Kidney glomerular epithelial cell (primary cell): ENCODE data around the gene PSMC5.
"Not testable (repeated sequence)": the region's sequence is repeated elsewhere in the genome, so short reads cannot be mapped to it uniquely, and the experiment has no call there.

ENCODE experiments used
- DNase-seq: peaks from one replicate; lab custom pipeline; 2025; lab: John Stamatoyannopoulos, UW

PSMC5 gene

DNA sequence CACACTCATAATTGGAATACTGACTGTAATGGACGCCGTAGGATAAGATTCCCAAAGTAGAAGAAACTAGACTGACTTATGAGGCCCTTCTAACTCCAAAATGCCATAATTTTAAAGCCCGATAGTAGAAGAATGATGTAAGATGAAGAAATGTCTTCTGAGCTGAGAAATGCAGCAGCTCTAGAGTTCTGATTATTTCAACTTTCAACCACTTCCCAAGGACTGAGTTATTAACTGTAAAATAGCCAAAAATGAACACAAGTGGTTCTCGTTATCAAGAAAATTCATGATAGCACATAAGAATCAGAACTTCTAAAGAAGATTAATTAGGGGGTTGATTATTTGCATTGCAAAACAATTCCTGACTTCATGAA is 43.0 kb downstream of the PSMC5 start:
- not testable (repeated sequence) for DNase-seq

DNA sequence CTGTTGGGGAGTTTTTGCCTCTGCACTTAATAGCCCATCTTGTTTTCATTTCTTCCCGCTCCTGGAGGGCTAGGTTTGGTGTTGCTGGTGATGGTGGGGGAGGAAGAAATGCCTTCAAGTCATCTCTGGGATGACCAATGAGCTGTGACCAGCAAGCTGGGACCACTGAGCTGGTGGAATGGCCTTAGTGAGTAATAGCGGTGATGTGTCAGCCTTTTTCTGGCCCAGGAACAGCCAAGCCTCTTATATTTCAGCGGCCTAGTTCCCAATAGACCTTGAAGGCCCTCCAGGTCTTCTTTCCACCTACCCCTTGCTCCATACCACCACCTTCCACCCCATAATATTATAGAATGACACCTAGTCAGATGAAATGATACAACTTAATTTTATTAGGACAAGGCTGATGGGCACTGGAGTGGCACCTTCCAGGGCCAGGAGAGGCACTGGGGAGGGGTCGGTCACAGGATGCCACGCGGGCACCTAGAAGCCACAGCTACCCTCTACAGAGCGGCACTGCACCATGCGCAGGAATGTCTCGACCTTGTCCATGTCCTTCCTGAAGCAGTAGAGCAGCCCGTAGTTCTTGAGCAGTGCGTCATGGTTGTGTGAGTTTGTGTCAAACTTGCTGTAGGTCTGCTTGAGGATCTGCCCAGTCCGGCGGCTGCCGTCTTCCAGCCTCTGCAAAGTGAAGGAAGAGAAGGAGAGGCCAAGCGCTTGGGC is 44.6 kb downstream of the PSMC5 start:
- DNase-seq = peak; percentile 48

DNA sequence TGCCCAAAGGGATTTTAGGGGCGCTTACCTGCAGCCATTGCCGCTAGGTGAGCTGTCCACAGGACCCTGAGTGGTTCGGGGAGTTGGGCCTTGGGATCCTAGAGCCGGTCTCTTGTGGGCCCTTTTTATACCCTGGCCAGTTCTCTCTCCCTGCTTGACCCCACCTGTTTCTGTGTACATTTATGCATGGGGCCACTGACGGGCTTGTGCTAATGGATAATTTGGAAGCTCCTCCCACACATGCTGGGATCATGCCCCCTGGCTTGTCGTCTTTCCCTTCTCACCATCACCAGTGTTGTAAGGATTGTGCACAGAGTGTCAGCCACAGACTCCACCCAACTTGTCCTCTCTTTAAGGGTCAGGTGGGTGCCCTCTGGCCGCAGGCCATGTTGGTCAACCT is 46.3 kb downstream of the PSMC5 start, which contains the start of gene CSH2:
CSH2 (minus strand) TSS at position 101 of the 400 bp plus-strand sequence; CDS start at position 38, 63 bp downstream.
- DNase-seq = not testable (repeated sequence)

DNA sequence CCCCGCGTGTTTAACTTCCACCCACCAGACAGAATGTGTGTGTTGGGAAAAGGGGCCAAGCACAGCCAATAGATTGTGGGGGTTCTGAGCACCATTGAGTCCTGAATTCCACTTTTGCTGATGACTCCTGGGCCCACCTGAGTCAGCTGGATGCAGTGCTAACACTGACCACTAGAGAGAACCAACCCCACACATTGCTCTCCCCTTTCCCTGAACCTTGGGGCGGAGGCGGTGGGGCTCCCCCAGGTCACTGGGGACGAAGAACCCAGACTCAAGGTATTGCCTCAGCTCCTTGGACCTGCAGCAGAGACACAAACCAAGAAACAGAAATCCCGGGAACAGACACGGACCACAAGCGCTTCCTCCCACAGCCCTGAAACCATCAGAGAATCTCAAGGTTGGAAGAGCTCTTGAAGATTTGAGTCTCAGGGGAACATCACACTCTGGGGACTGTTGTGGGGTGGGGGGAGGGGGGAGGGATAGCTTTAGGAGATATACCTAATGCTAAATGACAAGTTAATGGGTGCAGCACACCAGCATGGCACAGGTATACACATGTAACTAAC is 46.9 kb downstream of the PSMC5 start:
- not testable (repeated sequence) for DNase-seq

DNA sequence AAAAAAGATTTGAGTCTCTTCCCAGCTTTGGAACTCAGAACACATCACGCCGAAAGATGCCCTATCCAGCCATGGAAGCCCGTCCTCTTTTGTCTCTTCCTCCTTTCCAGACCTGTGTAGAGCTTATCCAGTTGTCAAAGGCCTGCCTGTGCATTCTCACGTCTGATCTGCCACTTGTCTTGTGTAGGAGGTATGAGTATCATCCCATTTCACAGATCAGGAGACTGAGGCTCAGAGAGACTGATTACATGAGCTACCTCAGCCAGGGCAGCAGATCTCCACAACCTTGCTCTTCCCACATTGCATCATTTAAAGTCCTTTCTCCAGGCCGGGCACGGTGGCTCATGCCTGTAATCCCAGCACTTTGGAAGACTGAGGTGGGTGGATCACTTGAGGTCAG is 47.5 kb downstream of the PSMC5 start:
- not testable (repeated sequence) for DNase-seq

DNA sequence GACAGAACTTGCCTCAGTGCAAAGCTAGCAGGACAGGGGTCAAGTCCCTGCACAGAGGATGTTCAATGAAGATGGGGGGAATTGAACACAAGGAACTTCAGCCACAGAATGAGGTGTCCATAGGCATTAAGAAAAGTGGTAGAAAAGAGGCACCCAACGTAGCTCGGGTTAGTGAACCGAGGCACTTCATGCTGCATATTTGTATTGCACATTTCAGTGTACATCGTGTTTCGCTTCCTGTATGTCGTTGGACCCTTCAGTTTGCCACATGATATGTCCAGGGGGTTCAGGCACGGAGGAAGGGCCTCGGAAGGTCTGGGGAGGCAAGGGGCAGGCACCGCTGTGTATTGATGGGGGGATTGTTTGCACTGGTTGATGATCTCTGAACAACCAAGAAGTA is 51.2 kb downstream of the PSMC5 start:
- not testable (repeated sequence) for DNase-seq

DNA sequence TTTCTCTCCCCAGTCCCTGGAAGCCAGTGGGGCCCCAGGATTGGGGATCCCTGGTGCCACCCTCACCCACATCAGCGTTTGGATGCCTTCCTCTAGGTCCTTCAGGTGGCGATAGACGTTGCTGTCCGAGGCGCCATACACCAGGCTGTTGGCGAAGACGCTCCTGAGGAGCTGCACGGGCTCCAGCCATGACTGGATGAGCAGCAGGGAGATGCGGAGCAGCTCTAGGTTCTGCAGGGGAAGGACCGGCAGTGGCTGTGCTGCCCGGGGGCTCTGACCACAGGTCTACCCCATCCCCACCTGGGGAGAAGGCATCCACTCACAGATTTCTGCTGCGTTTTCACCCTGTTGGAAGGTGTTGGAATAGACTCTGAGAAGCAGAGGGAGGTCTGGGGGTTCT is 53.5 kb downstream of the PSMC5 start:
- no peak for DNase-seq

DNA sequence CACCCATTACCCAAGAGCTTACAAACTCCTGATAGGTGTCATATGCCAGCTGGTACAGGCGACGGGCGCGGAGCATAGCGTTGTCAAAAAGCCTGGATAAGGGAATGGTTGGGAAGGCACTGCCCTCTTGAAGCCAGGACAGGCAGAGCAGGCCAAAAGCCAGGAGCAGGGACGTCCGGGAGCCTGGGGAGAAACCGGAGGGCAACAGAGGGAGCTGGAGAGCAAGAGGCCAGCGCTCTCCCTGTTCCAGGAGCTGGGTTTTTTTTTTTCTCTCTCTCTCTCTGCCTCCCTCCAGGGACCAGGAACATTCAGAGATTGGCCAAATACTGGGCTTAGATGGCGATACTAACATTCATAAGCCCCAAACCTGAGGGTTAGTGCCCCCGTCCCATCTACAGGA is 54.1 kb downstream of the PSMC5 start:
- not testable (repeated sequence) for DNase-seq
